Hematopoietic multipotent progenitor cell treated with erythropoietin and hydrocortisone succinate and interleukin-3 and kit ligand, for 17 days (in vitro differentiated cells): ENCODE results near the gene KLHL21.

Source experiments
- DNase-seq: peaks from one replicate; pipeline ENCODE4 v3.0.0-alpha.2; 2015; ENCODE audit warnings: low spot score

Gene KLHL21

GRCh38 chr1:6547301-6547700 lies 55.4 kb downstream of the KLHL21 start:
- DNase-seq = no peak

GRCh38 chr1:6546326-6546725 lies 56.3 kb downstream of the KLHL21 start:
- no peak for DNase-seq

GRCh38 chr1:6545276-6546112 lies 57.2 kb downstream of the KLHL21 start:
- no peak for DNase-seq

GRCh38 chr1:6544831-6545230 lies 57.8 kb downstream of the KLHL21 start:
- no peak for DNase-seq
